Measurements from ENCODE around the gene SBF2.
"Not testable (repeated sequence)": the region's sequence is repeated elsewhere in the genome, so short reads cannot be mapped to it uniquely, and the experiment has no call there.

SBF2 gene

DNA sequence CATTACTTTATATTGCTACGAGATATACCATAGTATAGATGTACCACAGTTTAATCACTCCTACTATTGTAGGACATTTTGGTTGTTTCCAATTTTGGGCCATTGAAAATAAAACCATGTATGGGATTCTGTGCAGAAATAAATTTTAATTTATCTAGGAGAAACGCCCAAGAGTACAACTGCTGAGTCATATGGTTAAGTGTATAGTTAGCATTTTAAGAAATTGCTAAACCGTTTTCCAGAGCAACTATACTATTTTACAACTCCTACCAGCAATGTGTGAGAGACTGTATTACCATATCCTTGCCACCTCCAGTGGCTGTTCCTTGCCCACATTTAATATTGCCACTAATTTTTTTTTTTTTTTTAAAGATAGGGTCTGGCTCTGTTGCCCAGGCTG is 163.1 kb downstream of the SBF2 start:
- Histone ChIP-seq H3K4me2 (ENCODE audit: insufficient read depth, low read length, poor library complexity, severe bottlenecking) (no peak overlapping the region), H3K4me3 (ENCODE audit: low read length in 2 of 2) (no peak overlapping the region), H2BK120ac (ENCODE audit: low read depth, low read length) (no peak overlapping the region), H3K9ac (ENCODE audit: low read depth, low read length, poor library complexity) (no peak overlapping the region), H3K79me1 (ENCODE audit: low read depth, low read length) (no peaks in the 10 kb centered on the region), H3K4me1 (ENCODE audit: control insufficient read depth in 2 of 2, insufficient read depth in 1 of 2, low read depth in 1 of 2, low read length in 2 of 2) (no peaks in the 10 kb centered on the region), H2BK15ac (ENCODE audit: low read length) (no peak overlapping the region), H4K8ac (ENCODE audit: low read depth, low read length) (no peak overlapping the region), H2AK5ac (ENCODE audit: low read depth, low read length) (no peak overlapping the region), H3K36me3 (replicated peaks in 1 of 2; ENCODE audit: control insufficient read depth in 2 of 2, insufficient read depth in 2 of 2, low read length in 2 of 2) (no peaks in the 10 kb centered on the region), H3K27ac (replicated peaks; ENCODE audit: low read length) (no peak overlapping the region), H3K9me3 (replicated peaks in 1 of 2; ENCODE audit: control insufficient read depth in 2 of 2, insufficient read depth in 1 of 2, low read depth in 1 of 2, low read length in 2 of 2) (peaks cover 2 to 9% of the 10 kb centered on the region in 2 donors), H2BK12ac (ENCODE audit: low read length) (no peak overlapping the region), H3K14ac (ENCODE audit: low read length) (no peak overlapping the region), H3K4ac (ENCODE audit: low read length) (no peak overlapping the region), H2BK5ac (ENCODE audit: low read length) (no peak overlapping the region), H3K27me3 (ENCODE audit: control insufficient read depth in 3 of 3, insufficient read depth in 3 of 3, low read depth in 1 of 3, low read length in 3 of 3) (no peaks in the 10 kb centered on the region), H2AFZ (ENCODE audit: low read length) (no peak overlapping the region), H3K23ac (ENCODE audit: low read depth, low read length, poor library complexity) (no peak overlapping the region), H4K91ac (ENCODE audit: low read depth, low read length, poor library complexity) (no peak overlapping the region), H3K18ac (ENCODE audit: low read length) (no peak overlapping the region)
- DNase-seq (ENCODE audit: low spot score) = no peak
- WGBS, 2 donors (ENCODE audit: extremely low coverage in 2 of 2, insufficient read length in 2 of 2, insufficient replicate concordance in 1 of 2) = no CpG with 5 or more reads among the region's 3 CpGs

- not testable (repeated sequence) for H3K9me3 ChIP-seq (replicated peaks in 1 of 2; ENCODE audit: control insufficient read depth in 2 of 2, insufficient read depth in 1 of 2, low read depth in 1 of 2, low read length in 2 of 2); H2BK120ac ChIP-seq (ENCODE audit: low read depth, low read length); H3K14ac ChIP-seq (ENCODE audit: low read length); H2BK12ac ChIP-seq (ENCODE audit: low read length); H4K91ac ChIP-seq (ENCODE audit: low read depth, low read length, poor library complexity); DNase-seq (ENCODE audit: low spot score); H3K4me2 ChIP-seq (ENCODE audit: insufficient read depth, low read length, poor library complexity, severe bottlenecking); H2BK15ac ChIP-seq (ENCODE audit: low read length); H3K4me1 ChIP-seq (ENCODE audit: control insufficient read depth in 2 of 2, insufficient read depth in 1 of 2, low read depth in 1 of 2, low read length in 2 of 2); H2AFZ ChIP-seq (ENCODE audit: low read length); H3K4me3 ChIP-seq (ENCODE audit: low read length in 2 of 2); H3K36me3 ChIP-seq (replicated peaks in 1 of 2; ENCODE audit: control insufficient read depth in 2 of 2, insufficient read depth in 2 of 2, low read length in 2 of 2); H3K27me3 ChIP-seq (ENCODE audit: control insufficient read depth in 3 of 3, insufficient read depth in 3 of 3, low read depth in 1 of 3, low read length in 3 of 3); H4K8ac ChIP-seq (ENCODE audit: low read depth, low read length); H2BK5ac ChIP-seq (ENCODE audit: low read length); H3K27ac ChIP-seq (replicated peaks; ENCODE audit: low read length); H3K23ac ChIP-seq (ENCODE audit: low read depth, low read length, poor library complexity); H3K4ac ChIP-seq (ENCODE audit: low read length); H2AK5ac ChIP-seq (ENCODE audit: low read depth, low read length); H3K18ac ChIP-seq (ENCODE audit: low read length); H3K79me1 ChIP-seq (ENCODE audit: low read depth, low read length); H3K9ac ChIP-seq (ENCODE audit: low read depth, low read length, poor library complexity)
- WGBS, 2 donors (ENCODE audit: extremely low coverage in 2 of 2, insufficient read length in 2 of 2, insufficient replicate concordance in 1 of 2) = no CpG with 5 or more reads among the region's 8 CpGs
Measured at GRCh38 chr11:10129184-10129583, 164.8 kb downstream of the SBF2 start.

- H2AFZ ChIP-seq (ENCODE audit: low read length) = no peak overlapping the region
- H2BK120ac ChIP-seq (ENCODE audit: low read depth, low read length) = no peak overlapping the region
- H3K9me3 ChIP-seq (replicated peaks in 1 of 2; ENCODE audit: control insufficient read depth in 2 of 2, insufficient read depth in 1 of 2, low read depth in 1 of 2, low read length in 2 of 2) = no peaks in the 10 kb centered on the region
- no peak overlapping the region for H3K4me3 ChIP-seq (ENCODE audit: low read length in 2 of 2)
- H3K9ac ChIP-seq (ENCODE audit: low read depth, low read length, poor library complexity) = no peak overlapping the region
- no peak overlapping the region for H3K4me2 ChIP-seq (ENCODE audit: insufficient read depth, low read length, poor library complexity, severe bottlenecking)
- no peak overlapping the region for H3K18ac ChIP-seq (ENCODE audit: low read length)
- no peak overlapping the region for H3K14ac ChIP-seq (ENCODE audit: low read length)
- no peaks in the 10 kb centered on the region for H3K27me3 ChIP-seq (ENCODE audit: control insufficient read depth in 3 of 3, insufficient read depth in 3 of 3, low read depth in 1 of 3, low read length in 3 of 3)
- no peak overlapping the region for H2AK5ac ChIP-seq (ENCODE audit: low read depth, low read length)
- no peak overlapping the region for H4K91ac ChIP-seq (ENCODE audit: low read depth, low read length, poor library complexity)
- no peaks in the 10 kb centered on the region for H3K79me1 ChIP-seq (ENCODE audit: low read depth, low read length)
- H3K4ac ChIP-seq (ENCODE audit: low read length) = no peak overlapping the region
- DNase-seq (ENCODE audit: low spot score) = no peak
- no peak overlapping the region for H2BK15ac ChIP-seq (ENCODE audit: low read length)
- H3K36me3 ChIP-seq (replicated peaks in 1 of 2; ENCODE audit: control insufficient read depth in 2 of 2, insufficient read depth in 2 of 2, low read length in 2 of 2) = no peaks in the 10 kb centered on the region
- H4K8ac ChIP-seq (ENCODE audit: low read depth, low read length) = no peak overlapping the region
- H2BK12ac ChIP-seq (ENCODE audit: low read length) = no peak overlapping the region
- H3K23ac ChIP-seq (ENCODE audit: low read depth, low read length, poor library complexity) = no peak overlapping the region
- no peak overlapping the region for H2BK5ac ChIP-seq (ENCODE audit: low read length)
- WGBS, 2 donors (ENCODE audit: extremely low coverage in 2 of 2, insufficient read length in 2 of 2, insufficient replicate concordance in 1 of 2) = no CpG with 5 or more reads among the region's 2 CpGs
- H3K27ac ChIP-seq (replicated peaks; ENCODE audit: low read length) = no peak overlapping the region
- no peaks in the 10 kb centered on the region for H3K4me1 ChIP-seq (ENCODE audit: control insufficient read depth in 2 of 2, insufficient read depth in 1 of 2, low read depth in 1 of 2, low read length in 2 of 2)
Measured at GRCh38 chr11:10125522-10126133, 168.4 kb downstream of the SBF2 start.

GRCh38 chr11:10122326-10123197 is 171.5 kb downstream of the SBF2 start:
- no peak overlapping the region for H4K8ac ChIP-seq (ENCODE audit: low read depth, low read length)
- no peak overlapping the region for H3K23ac ChIP-seq (ENCODE audit: low read depth, low read length, poor library complexity)
- no peaks in the 10 kb centered on the region for H3K9me3 ChIP-seq (replicated peaks in 1 of 2; ENCODE audit: control insufficient read depth in 2 of 2, insufficient read depth in 1 of 2, low read depth in 1 of 2, low read length in 2 of 2)
- no peak overlapping the region for H4K91ac ChIP-seq (ENCODE audit: low read depth, low read length, poor library complexity)
- H3K4ac ChIP-seq (ENCODE audit: low read length) = no peak overlapping the region
- H3K4me3 ChIP-seq (ENCODE audit: low read length in 2 of 2) = no peak overlapping the region
- no peak overlapping the region for H2AFZ ChIP-seq (ENCODE audit: low read length)
- H3K27me3 ChIP-seq (ENCODE audit: control insufficient read depth in 3 of 3, insufficient read depth in 3 of 3, low read depth in 1 of 3, low read length in 3 of 3) = no peaks in the 10 kb centered on the region
- no peak overlapping the region for H3K27ac ChIP-seq (replicated peaks; ENCODE audit: low read length)
- no peak overlapping the region for H2AK5ac ChIP-seq (ENCODE audit: low read depth, low read length)
- no peaks in the 10 kb centered on the region for H3K79me1 ChIP-seq (ENCODE audit: low read depth, low read length)
- no peak overlapping the region for H3K14ac ChIP-seq (ENCODE audit: low read length)
- no peak overlapping the region for H3K18ac ChIP-seq (ENCODE audit: low read length)
- no peak for DNase-seq (ENCODE audit: low spot score)
- WGBS, 2 donors (ENCODE audit: extremely low coverage in 2 of 2, insufficient read length in 2 of 2, insufficient replicate concordance in 1 of 2) = no CpG with 5 or more reads among the region's 5 CpGs
- H2BK120ac ChIP-seq (ENCODE audit: low read depth, low read length) = no peak overlapping the region
- H2BK15ac ChIP-seq (ENCODE audit: low read length) = no peak overlapping the region
- no peak overlapping the region for H3K9ac ChIP-seq (ENCODE audit: low read depth, low read length, poor library complexity)
- H3K4me2 ChIP-seq (ENCODE audit: insufficient read depth, low read length, poor library complexity, severe bottlenecking) = no peak overlapping the region
- H3K4me1 ChIP-seq (ENCODE audit: control insufficient read depth in 2 of 2, insufficient read depth in 1 of 2, low read depth in 1 of 2, low read length in 2 of 2) = no peaks in the 10 kb centered on the region
- no peaks in the 10 kb centered on the region for H3K36me3 ChIP-seq (replicated peaks in 1 of 2; ENCODE audit: control insufficient read depth in 2 of 2, insufficient read depth in 2 of 2, low read length in 2 of 2)
- no peak overlapping the region for H2BK5ac ChIP-seq (ENCODE audit: low read length)
- no peak overlapping the region for H2BK12ac ChIP-seq (ENCODE audit: low read length)
